HG03280 (cell line): Measurements from ENCODE around the gene DGAT2L6.

Experiments
- ATAC-seq: cut with Tn5 transposase; IDR thresholded peaks from one replicate; pipeline ENCODE4 v1.9.1; 2021; ENCODE audit warnings: mild to moderate bottlenecking, moderate library complexity; ENCODE audit not compliant: unreplicated experiment

The DGAT2L6 gene, protein sequence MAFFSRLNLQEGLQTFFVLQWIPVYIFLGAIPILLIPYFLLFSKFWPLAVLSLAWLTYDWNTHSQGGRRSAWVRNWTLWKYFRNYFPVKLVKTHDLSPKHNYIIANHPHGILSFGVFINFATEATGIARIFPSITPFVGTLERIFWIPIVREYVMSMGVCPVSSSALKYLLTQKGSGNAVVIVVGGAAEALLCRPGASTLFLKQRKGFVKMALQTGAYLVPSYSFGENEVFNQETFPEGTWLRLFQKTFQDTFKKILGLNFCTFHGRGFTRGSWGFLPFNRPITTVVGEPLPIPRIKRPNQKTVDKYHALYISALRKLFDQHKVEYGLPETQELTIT

DNA sequence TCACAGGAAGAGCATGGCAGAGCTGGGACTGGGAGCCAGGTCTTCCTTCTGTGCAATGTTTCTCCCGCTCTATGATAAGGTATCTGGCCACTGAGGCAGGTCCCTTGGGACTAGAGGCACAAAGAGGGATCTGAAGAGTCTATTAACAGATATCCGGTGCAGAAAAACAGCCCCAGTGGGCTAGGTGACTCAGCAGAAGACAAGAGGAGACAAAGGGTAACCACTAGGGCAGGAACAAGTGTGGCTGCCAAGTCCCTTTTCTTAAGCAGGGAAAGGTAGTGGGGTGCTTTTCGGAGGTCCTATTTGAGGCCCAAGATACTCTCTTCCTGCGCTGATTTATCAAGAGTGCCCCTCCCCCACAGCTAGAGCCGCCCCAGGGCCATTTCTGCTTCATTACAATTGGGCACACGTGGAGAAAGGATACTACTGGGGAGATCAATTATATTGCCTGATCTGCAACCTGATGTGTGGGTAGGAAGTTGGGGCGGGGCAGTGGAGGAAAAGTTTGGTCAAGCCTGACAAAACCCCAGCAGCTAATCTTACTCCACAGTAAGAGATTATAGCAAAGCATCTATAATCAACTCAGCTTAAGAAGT, at the start of gene DGAT2L6:
TSS of gene DGAT2L6 (plus strand) at position 546 of the 596 bp plus-strand sequence. CDS start 100 bp downstream, outside the sequence.
- no peak for ATAC-seq

DNA sequence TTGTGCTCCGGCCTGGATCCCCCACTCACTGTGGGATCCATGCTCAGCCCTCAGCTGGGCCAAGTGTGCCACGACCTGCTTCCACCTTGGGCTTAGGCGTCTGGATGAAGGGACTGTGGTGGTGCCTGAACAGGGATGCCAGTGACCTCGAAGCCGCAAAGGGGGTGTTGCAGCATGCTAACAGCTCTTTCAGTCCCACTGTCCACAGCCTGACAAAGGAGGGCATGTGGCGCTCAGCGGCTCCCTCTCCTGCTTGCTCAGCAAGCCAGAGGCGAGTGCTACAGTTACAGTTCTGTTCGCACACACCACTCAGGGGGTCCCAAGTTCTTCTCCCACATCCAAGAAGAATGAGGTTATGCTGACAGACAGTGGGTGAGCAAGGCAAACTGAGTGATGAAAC, 49.2 kb upstream of the DGAT2L6 start:
- ATAC-seq = no peak

DNA sequence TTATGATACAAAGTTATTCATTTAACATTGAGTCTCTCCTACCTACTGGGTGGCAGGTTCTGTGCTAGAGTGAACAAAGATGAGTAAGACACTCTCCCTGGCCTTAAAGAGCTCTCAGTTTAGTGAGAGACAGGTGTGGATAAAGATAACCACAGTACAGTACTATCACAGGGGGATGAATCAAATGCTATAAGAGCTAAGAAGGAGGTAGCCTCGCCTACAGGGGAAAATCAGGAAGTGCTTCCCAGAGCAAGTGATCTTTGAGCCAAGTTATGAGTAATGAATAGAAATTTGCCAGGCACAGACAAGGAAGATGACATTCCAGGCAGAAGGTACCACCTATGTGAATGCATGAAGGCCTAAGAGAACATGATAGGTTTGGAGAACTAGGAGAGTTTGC, 47.5 kb upstream of the DGAT2L6 start:
- no peak for ATAC-seq

DNA sequence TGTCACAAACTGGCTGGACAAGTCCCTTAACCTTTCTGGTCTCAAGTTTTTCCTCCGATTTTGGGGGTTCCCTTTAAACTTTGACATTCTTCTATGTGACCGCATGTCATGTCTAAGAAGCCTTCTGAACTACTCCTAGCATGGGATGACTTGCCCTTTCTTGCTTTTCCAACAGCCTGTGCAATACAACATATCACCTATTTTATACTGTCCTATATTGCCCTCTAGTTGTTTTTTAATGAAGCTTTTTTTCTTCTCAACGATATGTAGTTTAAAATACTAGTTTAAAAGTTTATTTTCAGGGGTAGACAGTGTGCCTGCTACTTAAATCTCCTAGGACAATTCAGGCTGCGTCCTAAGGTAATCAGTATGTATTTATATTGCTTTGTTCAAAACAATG, 45.1 kb upstream of the DGAT2L6 start:
- ATAC-seq = no peak

DNA sequence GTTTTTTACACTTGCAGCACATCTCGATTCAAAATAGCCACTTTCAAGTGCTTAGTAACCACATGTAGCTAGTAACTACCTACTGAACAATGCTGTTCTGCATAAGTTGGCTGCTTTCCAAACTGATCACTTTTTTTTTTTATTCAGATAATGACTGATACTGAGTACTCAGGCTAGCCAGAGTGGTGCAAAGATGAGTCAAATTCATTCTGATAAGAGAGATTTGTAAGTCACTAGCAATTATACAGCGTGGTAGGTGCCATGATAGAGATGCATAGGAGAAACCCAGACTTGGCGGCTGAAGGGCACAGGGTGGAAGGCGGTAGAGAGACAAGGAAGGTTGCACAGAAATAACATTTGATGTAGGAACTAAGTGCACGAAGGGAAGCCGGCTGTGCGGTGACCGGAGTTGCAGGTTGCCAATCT, 44.4 kb upstream of the DGAT2L6 start:
- peak; percentile 27 for ATAC-seq

DNA sequence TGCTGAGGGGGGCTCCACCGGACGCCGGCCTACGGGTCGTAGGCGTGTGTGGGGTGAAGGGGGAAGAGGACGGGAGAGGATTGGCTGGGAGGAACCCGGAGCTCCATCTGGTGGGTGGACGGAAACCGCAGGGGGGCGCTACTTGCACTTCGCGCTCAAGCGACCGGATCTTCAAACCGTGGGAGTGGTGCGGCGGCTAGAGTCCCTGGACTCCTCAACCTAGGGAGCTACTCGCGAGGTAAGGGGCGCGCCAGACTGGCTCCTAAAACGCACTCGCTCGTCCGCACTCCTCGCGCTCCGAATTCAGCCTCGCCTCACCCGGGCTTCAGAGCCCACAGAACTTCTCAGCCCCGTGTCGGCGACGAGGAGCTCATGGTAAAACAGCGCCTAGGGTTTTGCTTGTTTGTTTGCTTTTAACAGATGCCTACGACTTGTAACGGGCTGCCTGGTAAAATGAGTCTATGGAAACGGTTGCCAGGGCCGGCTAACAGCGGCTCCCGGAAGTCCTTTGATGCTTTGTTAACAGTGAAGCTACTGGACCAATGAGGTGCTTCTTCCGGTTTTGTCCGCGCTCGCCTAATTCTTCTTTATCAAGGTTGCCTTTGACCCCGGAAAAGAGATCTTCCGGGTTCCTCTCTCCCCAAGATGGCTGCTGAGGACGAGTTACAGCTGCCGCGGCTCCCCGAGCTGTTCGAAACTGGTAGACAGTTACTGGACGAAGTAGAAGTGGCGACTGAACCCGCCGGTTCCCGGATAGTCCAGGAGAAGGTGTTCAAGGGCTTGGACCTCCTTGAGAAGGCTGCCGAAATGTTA, 43.8 kb upstream of the DGAT2L6 start, which contains the start of gene IGBP1:
TSS of gene IGBP1 (plus strand) at position 145 of the 813 bp plus-strand sequence. CDS start at position 646, 501 bp downstream.
- ATAC-seq = peak; percentile 91

DNA sequence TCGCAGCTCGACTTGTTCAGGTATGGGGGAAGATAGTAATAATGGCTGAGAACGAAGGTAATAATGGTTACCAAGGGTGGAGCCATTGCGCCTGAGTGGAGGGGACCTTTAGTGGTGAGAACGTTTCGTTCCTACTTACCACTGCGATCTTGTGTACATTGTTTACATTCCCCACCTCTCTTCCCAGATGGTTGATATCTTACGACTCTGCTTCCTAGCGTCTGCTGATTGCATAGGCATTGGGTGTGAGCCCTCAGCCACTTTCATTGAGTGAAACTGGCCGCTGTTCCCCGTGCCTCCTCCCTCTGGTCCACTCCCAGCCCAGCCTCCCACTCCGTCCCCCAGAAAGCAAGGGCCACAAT, 43.2 kb upstream of the DGAT2L6 start:
- peak; percentile 5 for ATAC-seq

DNA sequence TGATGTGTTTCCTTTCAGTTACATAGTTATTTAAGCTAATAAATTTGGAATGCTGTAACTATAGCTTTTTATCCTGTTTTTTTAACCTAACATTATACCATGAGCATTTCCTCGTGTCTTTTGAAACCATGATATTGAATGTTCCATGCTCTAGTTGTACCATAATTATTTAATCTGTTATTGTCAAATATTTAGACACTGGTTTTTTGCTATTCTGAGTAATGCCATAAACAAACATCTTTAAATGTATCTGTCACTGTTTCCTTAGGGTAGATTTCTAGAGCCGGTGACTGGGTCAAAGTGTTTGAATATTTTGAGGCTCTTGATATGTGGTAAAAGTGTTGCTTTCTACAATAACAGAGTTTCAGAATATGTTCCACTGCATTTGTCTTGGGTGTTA, 38.7 kb upstream of the DGAT2L6 start:
- no peak for ATAC-seq

DNA sequence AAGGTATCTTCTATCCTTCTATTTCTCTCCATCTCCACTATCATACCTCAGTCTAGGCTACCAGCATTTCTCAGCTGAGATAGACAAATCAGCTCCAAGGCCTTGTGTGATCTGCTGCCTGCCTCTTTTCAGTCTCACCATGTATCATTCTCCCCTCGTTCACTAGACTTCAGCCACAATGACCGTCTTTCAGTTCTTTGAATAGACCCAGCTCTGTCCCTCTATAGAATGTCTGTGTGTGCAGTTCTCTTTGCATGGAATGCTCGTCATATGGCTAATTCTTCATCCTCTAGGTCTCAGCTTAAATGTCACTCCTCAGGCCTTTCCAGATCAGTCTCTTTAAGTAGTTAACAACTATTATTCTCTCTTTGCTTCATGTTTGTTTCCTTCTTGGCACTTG, 37.5 kb upstream of the DGAT2L6 start:
- no peak for ATAC-seq

DNA sequence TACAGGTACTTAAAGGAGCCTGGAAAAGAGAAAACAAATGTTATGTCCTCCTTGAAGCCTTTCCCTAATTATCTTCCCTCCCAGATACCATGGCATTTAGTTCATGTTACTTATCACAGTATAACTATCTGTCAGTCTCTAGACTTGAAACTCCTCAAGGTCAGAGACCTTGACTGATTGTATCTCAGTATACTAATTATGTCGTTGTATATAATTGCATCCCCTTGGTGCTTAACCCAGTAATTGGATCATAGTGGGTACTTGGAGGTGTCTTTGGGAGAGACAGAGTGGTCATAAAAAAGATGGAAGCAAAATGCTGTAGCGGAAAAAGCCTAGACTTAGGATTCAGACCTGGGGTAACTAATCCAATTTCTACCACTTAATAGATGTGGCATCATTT, 35.9 kb upstream of the DGAT2L6 start:
- no peak for ATAC-seq

DNA sequence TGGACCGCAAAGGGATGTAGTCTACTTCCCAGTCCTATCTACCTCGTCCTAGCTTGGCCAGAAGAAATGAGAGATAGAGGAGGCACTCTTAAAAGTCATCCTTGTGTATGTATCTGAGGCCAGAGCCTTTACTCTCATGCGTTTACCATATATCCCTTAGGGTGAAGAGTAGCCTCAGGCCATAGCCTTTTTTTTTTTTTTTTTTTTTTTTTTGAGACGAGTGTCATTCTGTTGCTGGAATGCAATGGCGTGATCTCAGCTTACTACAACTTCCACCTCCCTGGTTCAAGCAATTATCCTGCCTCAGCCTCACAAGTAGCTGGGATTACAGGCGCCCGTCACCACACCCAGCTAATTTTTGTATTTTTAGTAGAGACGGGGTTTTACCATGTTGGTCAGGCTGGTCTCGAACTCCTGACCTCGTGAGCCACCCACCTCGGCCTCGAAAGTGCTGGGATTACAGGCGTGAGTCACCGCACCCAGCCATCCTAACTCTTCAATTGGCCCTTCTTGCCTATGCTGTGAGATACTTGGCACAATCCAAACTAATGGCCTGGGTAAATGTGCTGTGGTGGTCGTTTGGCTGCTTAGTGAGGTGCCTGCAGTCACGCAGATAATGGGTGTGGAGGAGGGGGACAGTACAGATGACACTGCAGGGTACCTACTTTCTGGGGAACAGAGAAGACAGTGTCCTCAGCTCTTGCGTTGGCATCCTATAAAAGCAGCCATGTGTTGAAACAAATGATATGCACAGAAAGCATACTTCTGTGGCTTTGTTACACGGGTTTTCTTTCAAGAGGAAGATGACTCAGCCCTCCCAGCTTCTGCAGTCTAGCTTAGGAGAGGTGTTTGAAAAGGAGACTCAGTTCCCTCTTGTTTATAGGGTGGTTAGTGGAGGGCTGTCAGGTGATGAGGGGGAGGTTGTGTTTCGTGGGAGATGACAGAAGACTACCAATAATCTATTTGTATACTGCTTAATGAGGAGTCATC, 10.4 kb upstream of the DGAT2L6 start:
- ATAC-seq = no peak

DNA sequence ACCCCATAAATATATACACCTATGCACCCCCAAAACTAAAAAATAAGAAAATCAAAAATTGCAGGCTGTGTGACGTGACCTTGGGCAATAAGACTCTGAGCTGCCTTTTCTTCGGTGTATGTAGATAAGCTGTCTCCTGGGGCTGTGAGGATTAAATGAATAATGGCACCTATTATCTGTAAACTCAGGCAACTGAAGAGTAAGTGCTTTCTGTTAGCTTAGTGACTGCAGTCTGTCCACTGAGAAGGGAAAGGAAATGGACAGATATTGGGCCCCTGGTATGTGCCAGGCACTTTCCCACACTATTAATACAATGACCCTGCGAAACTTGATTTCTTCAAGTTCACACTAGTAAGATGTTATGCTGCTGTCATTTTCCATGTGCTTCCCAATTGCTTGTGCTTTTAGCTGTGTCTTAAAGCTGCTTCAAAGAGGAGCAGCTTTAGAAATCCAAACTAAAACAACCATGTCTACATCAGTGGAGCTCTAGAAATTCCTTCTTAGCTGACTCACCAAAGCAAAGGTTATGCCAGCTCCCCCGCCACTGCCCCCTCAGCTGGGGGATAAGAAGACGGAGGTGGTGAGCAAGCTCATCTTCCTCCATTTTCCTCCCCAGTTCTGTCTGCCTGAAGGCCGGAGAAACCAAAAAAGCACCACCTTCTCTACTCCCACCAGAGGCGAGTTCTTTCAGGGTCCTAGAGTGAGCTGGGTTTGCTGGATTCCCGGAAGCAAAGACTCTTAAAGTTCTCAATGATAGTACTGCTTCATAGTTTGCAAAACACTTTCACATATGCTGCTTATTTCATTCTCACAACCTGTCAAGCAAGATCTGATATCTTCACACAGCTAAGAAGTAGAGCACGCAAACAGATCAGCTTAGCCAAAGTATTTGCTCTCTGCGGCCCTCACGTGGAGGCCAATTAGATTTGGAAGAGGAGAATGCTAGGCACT, 8.8 kb upstream of the DGAT2L6 start:
- no peak for ATAC-seq

DNA sequence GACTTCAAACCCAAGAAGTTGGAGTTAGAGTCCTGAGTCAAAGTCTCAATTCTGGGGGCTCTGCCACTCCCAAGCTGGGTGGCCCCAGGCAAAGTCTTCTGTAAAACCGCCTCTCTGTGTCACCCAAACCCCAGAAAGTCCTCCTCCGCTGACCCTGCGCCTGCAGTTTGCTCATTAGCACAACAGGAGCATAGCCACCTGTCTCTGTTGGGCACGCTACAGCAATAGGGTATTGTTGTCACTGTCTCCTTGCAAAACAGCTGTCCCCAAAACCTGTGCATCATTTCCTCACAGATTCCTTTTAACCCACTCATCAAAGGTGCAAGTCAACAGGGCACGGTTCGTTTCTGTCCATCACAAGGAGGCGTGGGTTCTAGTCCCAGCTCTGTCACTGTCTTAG, 8.0 kb upstream of the DGAT2L6 start:
- ATAC-seq = no peak

DNA sequence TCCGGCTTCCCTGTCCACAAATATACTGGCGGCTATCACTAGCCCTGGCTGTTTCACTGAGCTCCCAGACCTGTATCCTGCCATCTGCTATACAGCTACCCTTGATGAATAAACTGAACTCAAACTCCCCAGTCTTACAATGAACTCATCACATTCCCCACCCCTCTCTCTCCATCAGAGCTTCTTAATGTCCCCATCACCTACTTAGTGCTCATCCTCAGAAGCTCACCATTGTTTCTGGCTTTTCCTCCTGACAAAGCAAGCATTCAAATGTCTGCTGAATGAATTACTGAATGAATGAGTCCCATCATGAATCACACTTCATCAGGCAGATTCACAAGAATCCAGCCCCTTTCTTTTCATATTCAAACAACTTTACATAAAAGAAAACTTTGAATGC, 5.7 kb upstream of the DGAT2L6 start:
- ATAC-seq = no peak

DNA sequence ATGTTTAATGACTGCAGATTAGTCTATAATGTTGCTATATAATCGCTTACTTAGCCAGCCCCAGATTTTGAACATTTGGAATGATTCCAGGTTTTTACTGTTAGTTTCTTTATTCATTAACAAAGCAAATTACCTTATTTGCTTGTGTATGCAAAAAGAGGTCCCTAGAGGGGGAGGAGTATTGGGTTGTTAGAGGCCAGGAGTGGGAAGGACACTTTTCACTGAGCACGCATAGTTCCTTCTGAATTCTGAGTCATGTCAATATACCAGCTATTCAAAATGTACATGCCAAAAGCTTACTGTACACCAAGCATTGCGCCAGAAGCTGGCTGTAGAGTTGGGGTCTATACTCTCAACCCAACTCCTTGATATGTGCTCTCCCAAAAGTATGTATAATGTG, 5.1 kb upstream of the DGAT2L6 start:
- no peak for ATAC-seq

DNA sequence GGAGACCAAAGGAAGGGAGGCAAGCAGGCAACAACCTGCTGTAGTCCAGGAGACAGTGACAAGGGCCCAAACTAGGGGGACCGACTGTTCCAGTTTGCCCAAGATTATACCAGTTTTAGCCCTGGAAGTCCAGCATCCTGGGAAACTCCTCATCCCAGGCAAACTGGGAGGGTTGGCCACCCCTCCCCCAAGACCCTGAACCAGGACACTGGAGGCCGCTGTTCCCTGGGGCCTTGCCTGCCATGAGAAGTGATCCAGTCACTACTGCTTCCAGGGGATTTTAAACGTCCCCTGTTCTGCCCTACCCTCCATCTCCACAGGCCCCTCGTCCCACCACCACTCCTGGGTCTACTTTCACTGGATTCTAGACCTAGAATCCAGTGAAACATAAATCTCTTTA, 4.3 kb upstream of the DGAT2L6 start:
- ATAC-seq = no peak

DNA sequence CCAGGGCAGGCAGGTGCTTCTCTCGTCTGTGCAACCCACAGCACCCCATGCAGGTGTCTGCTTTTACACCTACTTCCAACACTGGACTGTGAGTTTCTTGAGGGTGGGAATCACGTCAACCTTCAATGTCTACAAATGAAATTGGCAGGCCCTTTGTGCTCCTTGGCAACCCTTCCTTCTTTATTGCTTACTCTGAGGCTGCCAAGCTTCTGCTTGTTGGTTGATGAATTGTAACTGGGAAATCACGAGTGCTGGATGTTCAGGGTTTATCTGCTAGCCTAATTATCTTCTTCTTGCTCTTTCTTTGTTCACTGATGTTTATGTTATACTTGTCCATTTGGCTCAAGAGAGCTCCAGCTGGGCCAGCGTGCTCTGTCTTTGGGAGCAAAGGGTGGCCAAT, 2.5 kb upstream of the DGAT2L6 start:
- ATAC-seq = no peak

DNA sequence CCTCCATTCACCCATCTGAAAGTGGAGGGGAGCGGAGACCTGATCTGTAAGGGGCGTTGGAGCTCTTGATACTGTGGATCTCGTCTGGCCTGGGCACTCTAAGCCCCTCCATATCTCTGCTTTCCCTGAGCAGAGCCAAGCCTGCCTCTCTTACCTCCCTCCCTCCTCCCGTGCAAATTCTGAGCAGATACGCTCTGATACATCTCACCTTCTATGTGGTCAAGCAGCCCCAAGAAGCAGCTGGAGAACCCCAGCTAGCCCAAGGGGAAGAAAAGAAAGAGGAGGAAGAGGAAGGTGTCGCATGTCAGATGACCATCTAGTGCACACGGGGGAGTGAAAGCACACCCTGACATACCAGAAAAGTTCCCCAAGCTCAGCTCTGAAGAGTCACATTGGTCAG, 1.9 kb upstream of the DGAT2L6 start:
- no peak for ATAC-seq

DNA sequence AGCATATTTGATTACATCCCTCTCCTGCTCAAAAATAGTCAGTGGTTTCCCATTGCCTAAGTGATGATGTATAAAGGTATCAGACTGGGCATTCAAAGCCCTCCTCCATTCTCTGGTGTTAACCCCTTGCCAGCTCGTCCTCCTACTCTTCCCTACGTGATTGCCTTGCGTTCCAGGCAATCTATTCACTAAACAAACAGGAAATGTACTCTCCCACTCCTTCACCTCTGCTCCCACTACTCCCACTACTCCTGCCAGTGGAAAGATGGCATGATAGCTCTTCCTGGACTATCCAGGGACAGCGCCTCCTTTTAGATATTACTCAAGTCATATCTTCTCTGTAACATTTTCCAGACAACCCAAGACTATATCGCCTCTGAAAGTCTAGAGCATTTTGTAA, 5.8 kb downstream of the DGAT2L6 start:
- ATAC-seq = no peak

DNA sequence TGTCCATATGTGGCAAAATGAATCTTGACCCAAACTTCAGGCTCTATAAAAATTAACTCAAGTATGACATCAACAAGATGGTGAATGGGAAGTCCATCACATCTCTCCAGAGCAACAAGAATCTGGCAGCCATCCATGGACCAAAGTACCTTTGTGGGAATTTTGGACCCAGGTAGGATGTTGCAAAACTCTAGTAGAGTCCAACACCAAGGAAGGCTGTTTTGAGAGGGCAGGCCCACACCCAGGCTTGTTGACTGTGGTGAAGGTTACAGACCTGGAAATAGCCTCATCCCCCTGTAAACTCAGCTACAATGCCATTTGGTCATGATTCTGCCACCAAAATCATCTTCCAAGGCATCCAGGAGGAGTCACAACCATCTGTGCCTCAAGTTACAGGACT, 12.9 kb downstream of the DGAT2L6 start:
- no peak for ATAC-seq
